ENCODE data around the gene USP25. TPM values are rescaled to one million over a fixed set of nuclear protein-coding genes. Genes with fewer than 3 reads are reported as not detected.

The USP25 gene
- total and polyA plus RNA-seq, 2 donors (not counting 1 experiment from before 2014, with no cell fraction given): 14.2 to 55.5 TPM

GRCh38 chr21:15748586-15748985 lies 18.8 kb downstream of the USP25 start:
- Histone ChIP-seq H3K9ac (ENCODE audit: low read length) (no peak overlapping the region), H3K4me2 (replicated peaks; ENCODE audit: low read depth, low read length, poor library complexity, severe bottlenecking) (no peak overlapping the region), H3K27me3 (replicated peaks in 1 of 4; ENCODE audit: control extremely low read depth in 1 of 4, control insufficient read depth in 3 of 4, insufficient read depth in 4 of 4, low read length in 3 of 4) (no peaks in the 10 kb centered on the region), H4K20me1 (ENCODE audit: control insufficient read depth, insufficient read depth, low read length, poor library complexity, severe bottlenecking) (peaks cover 72% of the 10 kb centered on the region), H2AFZ (ENCODE audit: insufficient read depth, low read depth, low read length, poor library complexity, severe bottlenecking) (no peak overlapping the region), H3K27ac (ENCODE audit: low read length in 2 of 2) (no peak overlapping the region), H3K9me3 (ENCODE audit: control extremely low read depth in 1 of 3, control insufficient read depth in 2 of 3, insufficient read depth in 1 of 3, low read length in 2 of 3) (no peaks in the 10 kb centered on the region), H3K4me1 (ENCODE audit: control insufficient read depth in 2 of 2, insufficient read depth in 2 of 2, low read length in 2 of 2) (peaks cover 10 to 16% of the 10 kb centered on the region in 2 donors), H3K79me2 (ENCODE audit: control insufficient read depth, insufficient read depth, low read length) (peaks cover 98% of the 10 kb centered on the region), H3K36me3 (replicated peaks in 1 of 2; ENCODE audit: control extremely low read depth in 1 of 2, control insufficient read depth in 1 of 2, extremely low read depth in 1 of 2, insufficient read depth in 2 of 2, low read length in 1 of 2) (peaks cover 0 to 3% of the 10 kb centered on the region in 2 experiments), H3K4me3 (ENCODE audit: control extremely low read depth in 1 of 5, extremely low read depth in 1 of 5, insufficient read depth in 1 of 5, low read depth in 2 of 5, low read length in 4 of 5) (no peak overlapping the region)
- Mint-ChIP-seq H3K27me3 (no peaks in the 10 kb centered on the region), H3K9me3 (ENCODE audit: insufficient read depth) (no peaks in the 10 kb centered on the region), H3K27ac (no peak overlapping the region), H3K4me1 (peaks cover 60% of the 10 kb centered on the region), H3K4me3 (no peak overlapping the region)
- ATAC-seq (ENCODE audit: low read depth) (no peak), DNase-seq (no peak)
- no peak for TF ChIP-seq EZH2 (IDR thresholded peaks at IDR 0.05; ENCODE audit: borderline replicate concordance, insufficient read depth, low read depth, low read length, poor library complexity, severe bottlenecking)
- TF ChIP-seq, protein P1, sequence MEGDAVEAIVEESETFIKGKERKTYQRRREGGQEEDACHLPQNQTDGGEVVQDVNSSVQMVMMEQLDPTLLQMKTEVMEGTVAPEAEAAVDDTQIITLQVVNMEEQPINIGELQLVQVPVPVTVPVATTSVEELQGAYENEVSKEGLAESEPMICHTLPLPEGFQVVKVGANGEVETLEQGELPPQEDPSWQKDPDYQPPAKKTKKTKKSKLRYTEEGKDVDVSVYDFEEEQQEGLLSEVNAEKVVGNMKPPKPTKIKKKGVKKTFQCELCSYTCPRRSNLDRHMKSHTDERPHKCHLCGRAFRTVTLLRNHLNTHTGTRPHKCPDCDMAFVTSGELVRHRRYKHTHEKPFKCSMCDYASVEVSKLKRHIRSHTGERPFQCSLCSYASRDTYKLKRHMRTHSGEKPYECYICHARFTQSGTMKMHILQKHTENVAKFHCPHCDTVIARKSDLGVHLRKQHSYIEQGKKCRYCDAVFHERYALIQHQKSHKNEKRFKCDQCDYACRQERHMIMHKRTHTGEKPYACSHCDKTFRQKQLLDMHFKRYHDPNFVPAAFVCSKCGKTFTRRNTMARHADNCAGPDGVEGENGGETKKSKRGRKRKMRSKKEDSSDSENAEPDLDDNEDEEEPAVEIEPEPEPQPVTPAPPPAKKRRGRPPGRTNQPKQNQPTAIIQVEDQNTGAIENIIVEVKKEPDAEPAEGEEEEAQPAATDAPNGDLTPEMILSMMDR (IDR thresholded peaks at IDR 0.05): no peak
- ChIA-PET CTCF (interaction anchor here (0.7 to 1.2 kb wide), 2 partner anchors 14 to 223 kb away, joined by 3 to 6 read pairs; no protein-coding TSS in a partner anchor), POLR2A (no interaction called here)
- no CpG with 5 or more reads among the region's 1 CpG for WGBS (ENCODE audit: insufficient coverage)
- intact Hi-C loops (cut with micrococcal nuclease): no loop called here

GRCh38 chr21:15749082-15749860 lies 19.5 kb downstream of the USP25 start:
- H3K4me1 ChIP-seq (ENCODE audit: control insufficient read depth in 2 of 2, insufficient read depth in 2 of 2, low read length in 2 of 2): peaks cover 13 to 22% of the 10 kb centered on the region in 2 donors
- ChIA-PET POLR2A (no interaction called here), CTCF (interaction anchor here (0.7 to 1.2 kb wide), 2 partner anchors 15 to 222 kb away, joined by 3 to 6 read pairs; no protein-coding TSS in a partner anchor)
- H3K4me1 Mint-ChIP-seq: peaks cover 60% of the 10 kb centered on the region
- no peaks in the 10 kb centered on the region for H3K9me3 ChIP-seq (ENCODE audit: control extremely low read depth in 1 of 3, control insufficient read depth in 2 of 3, insufficient read depth in 1 of 3, low read length in 2 of 3)
- no peaks in the 10 kb centered on the region for H3K9me3 Mint-ChIP-seq (ENCODE audit: insufficient read depth)
- intact Hi-C loops (cut with micrococcal nuclease): no loop called here
- DNase-seq (no peak), ATAC-seq (ENCODE audit: low read depth) (no peak)
- H2AFZ ChIP-seq (ENCODE audit: insufficient read depth, low read depth, low read length, poor library complexity, severe bottlenecking): no peak overlapping the region
- no peak overlapping the region for H3K9ac ChIP-seq (ENCODE audit: low read length)
- TF ChIP-seq, protein P1 (IDR thresholded peaks at IDR 0.05): no peak
- TF ChIP-seq EZH2 (IDR thresholded peaks at IDR 0.05; ENCODE audit: borderline replicate concordance, insufficient read depth, low read depth, low read length, poor library complexity, severe bottlenecking): no peak
- no peak overlapping the region for H3K27ac ChIP-seq (ENCODE audit: low read length in 2 of 2)
- no peaks in the 10 kb centered on the region for H3K27me3 ChIP-seq (replicated peaks in 1 of 4; ENCODE audit: control extremely low read depth in 1 of 4, control insufficient read depth in 3 of 4, insufficient read depth in 4 of 4, low read length in 3 of 4)
- no CpG with 5 or more reads among the region's 5 CpGs for WGBS (ENCODE audit: insufficient coverage)
- no peak overlapping the region for H3K27ac Mint-ChIP-seq
- H3K79me2 ChIP-seq (ENCODE audit: control insufficient read depth, insufficient read depth, low read length): peaks cover 98% of the 10 kb centered on the region
- peaks cover 72% of the 10 kb centered on the region for H4K20me1 ChIP-seq (ENCODE audit: control insufficient read depth, insufficient read depth, low read length, poor library complexity, severe bottlenecking)
- H3K27me3 Mint-ChIP-seq: no peaks in the 10 kb centered on the region
- H3K4me3 ChIP-seq (ENCODE audit: control extremely low read depth in 1 of 5, extremely low read depth in 1 of 5, insufficient read depth in 1 of 5, low read depth in 2 of 5, low read length in 4 of 5): no peak overlapping the region
- no peak overlapping the region for H3K4me3 Mint-ChIP-seq
- H3K36me3 ChIP-seq (replicated peaks in 1 of 2; ENCODE audit: control extremely low read depth in 1 of 2, control insufficient read depth in 1 of 2, extremely low read depth in 1 of 2, insufficient read depth in 2 of 2, low read length in 1 of 2): no peaks in the 10 kb centered on the region
- no peak overlapping the region for H3K4me2 ChIP-seq (replicated peaks; ENCODE audit: low read depth, low read length, poor library complexity, severe bottlenecking)

Measured in B cell (primary cell).